SK-N-SH (cell line): ENCODE data around the gene ZNF33A.

Experiments used
- CTCF ChIP-seq: fragments of 200-600 bp; sonication (generic); IDR thresholded peaks from 2 replicates; pipeline ENCODE4 v1.6.1; 2017; ENCODE audit warnings: antibody characterized with exemption, mild to moderate bottlenecking, moderate library complexity
- EP300 ChIP-seq, 2 experiments: IDR thresholded peaks; 2 replicates each; pipeline versions ENCODE4 v1.4.0 to v1.6.1; 2012; ENCODE audit warnings: borderline replicate concordance in 1 of 2, low read depth in 1 of 2, low read length in 1 of 2
- NFIC ChIP-seq: IDR thresholded peaks from 2 replicates; pipeline ENCODE4 v1.4.0; 2012; ENCODE audit warnings: borderline replicate concordance
- PBX3 ChIP-seq: IDR thresholded peaks from 2 replicates; pipeline ENCODE4; 2012
- POLR2AphosphoS5 ChIP-seq: IDR thresholded peaks from 2 replicates; pipeline ENCODE4 v1.6.1; 2012; ENCODE audit warnings: low read depth, low read length
- TEAD4 ChIP-seq: IDR thresholded peaks from 2 replicates; pipeline ENCODE4 v1.4.0; 2012; ENCODE audit warnings: mild to moderate bottlenecking, borderline replicate concordance; ENCODE audit not compliant: insufficient read depth

- TF ChIP-seq EP300 (IDR thresholded peaks at IDR 0.05; ENCODE audit: borderline replicate concordance in 1 of 2, low read depth in 1 of 2, low read length in 1 of 2) = no peak
- no peak for TF ChIP-seq TEAD4
- TF ChIP-seq CTCF = no peak
- TF ChIP-seq NFIC = no peak
- TF ChIP-seq POLR2AphosphoS5 = no peak
- no peak for TF ChIP-seq PBX3
Observed at GRCh38 chr10:38094927-38095574, 84.6 kb downstream of the ZNF33A start.
